Measurements from ENCODE around the gene HS1BP3. TPM values are rescaled to one million over a fixed set of nuclear protein-coding genes. Genes with fewer than 3 reads are reported as not detected.

The HS1BP3 gene
- polyA plus RNA-seq, 3 donors: 18.7 to 22.2 (median 20.6) TPM

DNA sequence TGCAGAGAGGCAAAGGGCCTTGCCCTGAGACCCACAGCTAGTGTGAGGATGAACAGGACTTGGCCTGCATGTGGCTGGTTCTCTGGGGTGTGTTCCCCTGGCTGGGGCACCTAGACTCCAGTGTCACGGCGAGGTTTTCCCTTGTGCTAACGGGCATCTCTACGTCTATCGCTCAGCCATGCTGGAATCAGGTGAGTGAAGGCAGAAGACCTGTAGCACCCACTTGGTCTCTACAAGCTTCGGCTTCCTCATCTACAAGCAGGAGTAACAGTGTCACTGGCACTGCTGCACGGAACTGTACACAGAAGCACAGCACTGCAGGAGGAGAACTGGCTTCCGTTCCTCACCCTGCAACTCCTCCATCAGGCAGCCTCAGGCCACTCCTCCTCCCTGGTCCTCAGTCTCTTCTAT is 30.6 kb downstream of the HS1BP3 start:
- no peak for DNase-seq

DNA sequence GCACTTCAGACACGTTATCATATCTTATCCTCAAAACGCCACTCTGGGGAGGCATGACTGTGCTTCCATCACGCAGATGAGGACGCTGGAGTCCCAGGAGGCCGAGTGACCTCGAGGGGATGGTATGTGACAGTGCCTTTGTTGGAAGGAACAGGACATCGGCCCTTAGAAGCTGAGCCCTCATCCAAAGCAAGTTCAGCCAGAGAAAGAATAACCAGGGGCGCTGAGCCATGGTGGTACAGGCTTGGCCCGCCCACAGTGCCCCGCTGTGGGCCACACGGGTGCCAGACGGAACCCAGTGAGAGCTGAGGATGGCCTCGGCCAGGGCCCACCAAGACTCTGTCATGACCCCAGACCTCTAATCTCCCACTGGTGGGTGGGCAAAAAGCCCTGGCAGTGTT is 31.3 kb downstream of the HS1BP3 start:
- no peak for DNase-seq

GRCh38 chr2:20618886-20619521 is 31.9 kb downstream of the HS1BP3 start:
- DNase-seq: no peak

DNA sequence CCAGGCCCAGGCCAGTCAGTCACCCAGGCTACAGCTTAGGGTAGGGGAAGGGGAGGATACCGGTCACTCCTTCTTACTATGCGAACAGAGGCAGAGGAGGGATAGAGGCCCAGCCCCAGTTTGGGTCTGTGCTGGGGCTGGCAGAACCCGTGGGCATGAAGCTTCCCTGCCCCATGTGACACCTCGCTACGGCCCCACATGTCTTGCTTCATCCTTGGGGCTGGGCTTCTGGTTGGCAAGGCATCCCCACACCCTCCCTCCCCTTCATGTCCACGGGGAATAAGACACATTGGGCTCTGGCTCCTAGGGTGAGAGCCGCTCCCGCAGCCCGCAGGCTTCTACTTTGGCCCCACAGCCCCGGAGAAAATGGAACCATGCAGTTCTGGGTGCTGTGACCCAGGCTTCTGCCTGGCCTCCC is 32.4 kb downstream of the HS1BP3 start:
- DNase-seq: no peak

- peak; percentile 86 for DNase-seq
Measured at GRCh38 chr2:20617892-20618467, 32.9 kb downstream of the HS1BP3 start.

DNA sequence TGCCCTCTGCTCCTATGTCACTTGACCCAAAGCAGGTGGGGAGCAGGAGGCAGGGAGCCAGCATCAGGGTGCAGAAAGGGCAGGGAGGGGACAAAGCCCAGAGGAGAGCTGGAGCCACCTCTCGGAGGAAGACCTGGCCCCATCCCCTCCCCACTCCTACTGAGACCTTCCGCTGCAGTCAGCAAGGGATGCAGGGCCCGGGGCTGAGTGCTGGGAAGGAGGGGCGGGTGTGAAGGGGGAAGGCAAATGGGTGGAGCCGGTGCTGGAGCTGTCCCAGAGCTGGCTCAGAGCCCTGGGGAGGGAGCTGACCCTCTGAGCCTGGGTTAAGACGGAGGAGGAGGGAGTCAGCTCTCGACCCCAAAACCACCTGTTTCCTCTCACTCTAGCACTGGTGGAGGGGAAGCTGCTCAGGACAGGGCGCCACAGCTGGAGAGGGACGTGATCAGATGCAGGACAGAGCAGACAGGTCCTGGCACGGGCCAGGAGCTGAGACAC is 33.8 kb downstream of the HS1BP3 start:
- DNase-seq: no peak

- no peak for DNase-seq
Measured at GRCh38 chr2:20616341-20616871, 34.5 kb downstream of the HS1BP3 start.

GRCh38 chr2:20615466-20616241 is 35.2 kb downstream of the HS1BP3 start:
- no peak for DNase-seq

GRCh38 chr2:20615068-20615465 is 35.8 kb downstream of the HS1BP3 start:
- DNase-seq: no peak

DNA sequence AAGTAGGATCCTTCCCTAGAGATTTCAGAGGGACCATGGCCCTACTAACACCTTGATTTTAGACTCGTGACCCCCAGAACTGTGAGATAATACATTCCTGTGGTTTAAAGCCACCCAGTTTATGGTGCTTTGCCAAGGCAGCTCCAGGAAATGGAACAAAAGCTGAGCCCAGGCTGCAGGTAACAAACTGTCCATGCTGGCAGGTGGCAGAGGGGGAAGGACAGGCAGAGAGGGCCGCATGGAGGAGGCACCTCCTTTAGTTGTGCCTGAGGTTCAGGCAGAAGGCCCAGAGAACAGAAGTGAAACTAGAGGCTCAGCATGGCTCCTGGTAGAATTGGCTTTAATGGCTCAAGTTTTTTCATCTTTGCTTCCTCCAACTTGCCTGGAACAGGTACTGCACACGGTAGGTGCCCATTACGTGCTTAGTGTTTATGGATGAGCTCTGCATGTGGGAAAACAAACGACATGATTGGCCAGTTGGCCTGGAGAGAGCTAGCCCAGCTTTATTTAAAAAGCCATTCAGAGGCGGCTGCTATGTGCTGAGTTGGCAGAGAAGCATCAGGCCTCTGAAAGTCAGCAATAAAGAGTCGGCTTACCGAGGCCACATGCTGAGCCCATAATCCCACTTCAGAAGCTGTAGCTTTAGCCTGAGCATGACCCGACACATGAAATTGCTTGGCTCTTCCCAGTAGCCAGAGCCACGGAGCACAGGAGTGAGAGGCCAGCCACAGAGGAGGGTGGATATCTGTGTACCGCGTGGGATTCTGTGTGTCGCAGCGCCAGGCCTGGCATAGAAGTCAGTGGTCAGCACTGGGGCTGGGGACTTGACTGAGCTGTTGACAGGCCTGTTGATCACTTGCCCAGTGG is 36.5 kb downstream of the HS1BP3 start:
- no peak for DNase-seq

GRCh38 chr2:20612925-20613916 is 37.7 kb downstream of the HS1BP3 start:
- no peak for DNase-seq

GRCh38 chr2:20611844-20612356 is 39.0 kb downstream of the HS1BP3 start:
- no peak for DNase-seq

DNA sequence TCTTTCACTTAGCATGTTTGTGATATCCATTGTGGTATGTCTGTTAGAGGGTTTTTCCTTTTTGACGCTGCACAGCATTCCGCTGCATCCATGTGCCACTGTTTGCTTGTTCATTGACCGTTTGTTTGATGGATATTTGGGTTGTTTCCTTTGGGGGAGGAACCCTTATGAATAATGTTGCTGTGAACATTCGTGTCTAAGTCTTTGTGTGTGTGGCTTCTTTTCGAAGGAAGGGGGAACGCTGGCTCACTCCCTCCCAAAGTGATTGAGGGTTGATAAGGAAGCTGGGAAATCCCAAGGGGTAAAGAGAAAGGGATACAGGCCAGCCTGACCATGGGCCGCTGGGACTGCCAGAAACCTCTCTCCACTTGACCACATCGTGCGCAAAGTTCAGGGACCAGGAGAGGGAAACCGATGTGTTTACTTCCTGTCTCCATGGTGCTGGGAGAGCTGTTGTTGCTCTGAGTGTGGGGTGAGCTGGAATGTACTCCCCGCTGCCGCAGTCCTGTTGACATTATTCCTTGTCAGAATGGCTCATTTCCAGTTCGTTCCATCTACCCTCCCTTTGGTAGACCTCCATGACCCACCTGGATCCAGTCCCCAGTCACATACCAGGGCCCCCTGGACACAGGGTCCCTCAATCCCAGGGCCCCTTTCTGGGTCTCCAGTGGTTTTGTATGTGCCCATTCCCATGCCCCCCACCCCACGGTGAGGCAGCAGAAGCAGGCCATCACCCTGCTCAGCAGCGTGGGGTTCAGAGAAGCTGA is 39.6 kb downstream of the HS1BP3 start:
- peak; percentile 93 for DNase-seq

GRCh38 chr2:20609995-20610357 is 40.9 kb downstream of the HS1BP3 start:
- no peak for DNase-seq

GRCh38 chr2:20609349-20609994 is 41.4 kb downstream of the HS1BP3 start:
- DNase-seq: no peak

- DNase-seq: no peak
Measured at GRCh38 chr2:20608666-20609348, 42.1 kb downstream of the HS1BP3 start.

- DNase-seq: no peak
Measured at GRCh38 chr2:20607446-20607845, 43.5 kb downstream of the HS1BP3 start.

- no peak for DNase-seq
Measured at GRCh38 chr2:20606198-20606597, 44.7 kb downstream of the HS1BP3 start.

Measured in renal pelvis (tissue), 4 donors.